GM23248 (cell line): ENCODE data around the gene PRKAR1A.

Source experiments
- EZH2 ChIP-seq: fragments of 200-600 bp; sonication (generic); IDR thresholded peaks from 2 replicates; pipeline ENCODE4 v1.6.1; 2018; ENCODE audit warnings: antibody characterized with exemption, mild to moderate bottlenecking; ENCODE audit not compliant: insufficient read depth, poor library complexity, severe bottlenecking
- EZH2phosphoT487 ChIP-seq: fragments of 200-600 bp; sonication (generic); IDR thresholded peaks from 2 replicates; pipeline ENCODE4 v1.6.1; 2018; ENCODE audit warnings: antibody characterized with exemption, moderate library complexity, mild to moderate bottlenecking, low read depth; ENCODE audit not compliant: insufficient read depth

GRCh38 chr17:68509141-68510057, 2.8 kb upstream of the PRKAR1A start:
- TF ChIP-seq EZH2phosphoT487 (no peak), EZH2 (no peak)
